ENCODE measurements around the gene ULK2.
A peak's percentile ranks its signal among the peaks of the same experiment; 100 is the strongest.

ULK2 gene

DNA sequence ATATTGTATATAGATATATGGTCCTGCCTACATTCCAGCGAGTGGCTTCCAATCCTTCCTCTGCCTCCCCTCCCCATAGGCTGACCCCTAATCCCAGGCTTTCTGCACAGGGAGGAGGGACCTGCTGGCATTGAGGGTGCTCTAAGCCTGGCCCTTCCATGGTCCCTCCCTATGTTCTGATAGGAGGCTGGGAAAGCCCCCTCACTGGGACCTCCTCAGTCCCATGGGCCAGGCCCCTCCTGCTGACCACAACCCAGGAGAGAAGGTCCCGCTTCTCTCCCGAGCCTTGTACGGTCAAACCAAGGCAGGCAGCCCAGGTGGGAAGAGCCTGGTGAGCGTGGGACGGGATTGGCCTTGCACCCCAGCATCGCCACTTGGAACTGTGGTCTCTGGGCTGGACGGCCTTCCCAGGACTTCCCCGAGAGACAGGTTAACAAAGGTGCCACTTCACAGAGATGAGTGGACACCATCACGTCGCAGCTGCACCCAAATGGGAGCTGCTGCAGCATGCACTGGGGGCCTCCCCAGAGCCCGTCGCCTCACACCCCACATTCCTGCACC is 120.5 kb downstream of the ULK2 start:
- no peak for DNase-seq (ENCODE audit: low read depth)

DNA sequence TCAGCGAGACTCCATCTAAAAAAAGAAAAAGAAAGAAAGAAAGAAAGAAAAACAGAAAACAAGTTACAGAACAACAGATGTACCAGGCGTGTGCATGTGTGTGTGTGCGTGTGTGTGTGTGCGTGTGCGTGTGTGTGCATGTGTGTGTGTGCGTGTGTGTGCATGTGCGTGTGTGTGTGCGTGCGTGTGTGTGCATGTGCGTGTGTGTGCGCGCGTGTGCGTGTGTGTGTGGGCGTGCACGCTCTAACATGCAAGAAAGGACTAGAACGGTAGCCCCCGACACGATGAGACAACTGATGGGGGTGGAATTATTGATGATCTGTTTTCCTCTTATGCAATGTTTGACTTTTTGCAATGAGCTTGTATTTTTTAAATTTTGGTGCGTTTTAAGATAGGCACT is 121.2 kb downstream of the ULK2 start:
- no peak for DNase-seq (ENCODE audit: low read depth)

DNA sequence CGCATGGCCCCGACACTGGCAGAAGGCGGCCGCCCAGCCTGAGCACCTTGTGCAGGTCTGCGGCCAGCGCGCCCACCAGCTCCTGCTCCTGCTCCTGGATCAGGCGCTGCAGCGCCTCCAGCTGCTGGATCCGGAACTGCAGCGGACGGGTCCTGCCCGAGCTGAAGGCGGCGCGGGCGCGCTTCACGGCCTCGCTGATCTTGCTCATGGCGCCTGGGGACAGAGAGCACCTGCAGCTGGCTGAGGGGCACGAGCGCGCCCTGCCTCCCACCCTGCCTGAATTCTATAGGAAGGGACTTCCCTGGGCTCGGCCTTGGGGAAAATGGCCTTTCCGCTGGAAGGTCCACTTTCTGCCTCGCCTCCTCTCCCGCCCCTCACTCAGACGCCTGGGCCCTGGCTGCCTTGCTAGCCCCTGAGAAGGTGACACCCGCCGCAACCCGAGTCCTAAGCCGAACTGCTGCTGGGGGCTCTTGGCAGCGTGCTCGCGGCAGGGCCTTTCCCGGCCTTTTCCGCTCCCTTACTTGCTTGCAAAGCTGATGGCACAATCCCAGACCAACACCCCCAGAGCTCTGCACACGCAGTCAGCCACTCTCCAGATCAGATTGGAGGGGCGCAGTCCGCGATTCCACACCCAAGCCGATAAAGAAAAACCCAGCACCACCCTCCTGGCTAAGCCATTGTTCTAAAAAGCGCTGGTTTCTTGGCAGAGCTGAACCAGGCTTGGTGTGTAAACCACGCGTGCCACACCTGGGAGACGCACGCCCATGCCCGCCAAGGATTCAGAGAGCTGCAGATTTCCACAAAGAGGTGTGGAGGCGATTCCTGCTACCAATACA is 122.6 kb downstream of the ULK2 start:
- peak; percentile 63 for DNase-seq (ENCODE audit: low read depth)

DNA sequence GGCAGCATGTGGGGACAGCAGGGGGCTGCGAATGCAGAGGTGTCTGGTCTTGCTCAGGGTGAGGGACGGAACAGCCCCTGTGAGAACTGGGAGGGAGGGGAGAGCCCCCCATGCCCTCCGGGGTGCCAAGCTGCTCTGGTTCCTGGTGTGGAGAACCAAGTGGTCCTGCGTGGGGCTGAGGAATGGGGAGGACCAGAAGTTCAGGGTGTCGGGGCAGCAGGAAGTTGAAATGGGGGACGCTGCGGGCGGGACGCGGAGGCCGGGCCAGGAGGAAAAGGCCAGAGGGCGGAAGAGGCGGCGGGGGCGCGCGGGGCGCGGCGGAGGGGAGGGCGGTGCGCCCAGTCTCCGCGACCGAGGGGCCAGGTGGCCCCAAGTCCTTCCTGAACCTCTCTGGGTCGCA is 123.2 kb downstream of the ULK2 start:
- DNase-seq (ENCODE audit: low read depth), result no peak

DNA sequence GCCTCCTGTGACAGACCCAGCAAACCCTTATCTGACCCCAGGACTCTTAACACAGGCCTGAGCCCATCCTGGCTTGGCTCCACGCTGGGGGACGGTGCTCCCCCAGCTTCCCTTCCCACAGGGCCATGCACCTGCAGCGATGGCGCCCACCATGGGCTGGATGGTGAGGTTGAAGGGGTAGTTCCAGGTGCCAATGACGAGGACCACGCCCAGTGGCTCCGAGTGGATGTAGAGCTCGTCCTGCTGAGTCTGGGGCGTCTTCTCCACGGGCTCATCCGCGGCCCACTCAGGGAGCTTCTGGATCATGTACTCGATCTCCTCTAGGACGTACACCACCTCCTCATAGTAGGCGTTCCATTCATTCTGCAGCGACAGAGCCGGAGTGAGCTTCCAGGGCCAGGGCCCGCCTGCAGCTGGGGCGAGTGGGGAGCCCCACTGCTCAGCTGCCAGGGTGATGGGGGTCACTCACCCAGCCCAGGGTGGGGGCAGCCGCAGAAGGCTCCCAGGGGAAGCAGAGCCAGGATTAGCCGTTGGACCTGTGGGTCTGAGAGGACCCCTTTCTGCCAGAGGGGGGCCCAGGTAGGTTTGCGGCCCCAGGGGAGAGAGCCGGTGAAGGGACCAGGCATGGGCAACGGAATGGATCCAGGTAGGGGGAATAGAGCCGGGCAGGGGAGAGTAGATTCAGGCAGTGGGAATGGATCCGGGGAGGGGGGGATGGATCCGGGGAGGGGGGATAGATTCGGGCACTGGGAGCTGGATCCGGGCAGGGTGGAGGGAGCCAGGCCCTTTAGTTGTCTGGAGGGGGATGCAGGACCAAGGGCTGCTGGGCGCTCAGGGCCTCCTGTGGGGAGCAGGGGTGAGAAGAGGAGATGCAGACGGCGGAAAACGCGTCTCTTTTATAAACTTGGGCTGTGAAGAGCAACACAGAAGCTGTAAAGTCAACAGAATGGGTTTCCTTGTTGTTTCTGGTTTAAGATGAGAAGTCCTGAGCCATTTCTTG is 124.3 kb downstream of the ULK2 start:
- DNase-seq (ENCODE audit: low read depth), result no peak

DNA sequence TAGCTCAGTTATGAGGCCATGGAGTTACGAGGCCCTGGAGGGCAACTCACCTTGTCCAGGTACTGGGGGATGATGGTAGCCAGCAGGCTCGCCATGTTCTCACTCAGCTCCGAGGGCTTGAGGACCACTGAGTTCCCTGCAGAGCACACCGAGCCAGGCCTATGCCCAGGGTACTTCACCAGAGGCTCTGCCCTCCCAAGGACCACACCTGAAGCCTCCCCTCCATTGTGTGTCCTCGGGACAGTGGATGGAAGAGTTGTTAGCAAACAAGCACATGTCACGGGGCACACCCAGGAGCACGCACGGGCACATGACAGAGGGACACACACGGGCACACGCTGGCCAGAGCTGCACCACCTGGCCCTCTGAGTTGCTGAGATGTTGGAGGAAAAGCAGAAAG is 125.2 kb downstream of the ULK2 start:
- no peak for DNase-seq (ENCODE audit: low read depth)

DNA sequence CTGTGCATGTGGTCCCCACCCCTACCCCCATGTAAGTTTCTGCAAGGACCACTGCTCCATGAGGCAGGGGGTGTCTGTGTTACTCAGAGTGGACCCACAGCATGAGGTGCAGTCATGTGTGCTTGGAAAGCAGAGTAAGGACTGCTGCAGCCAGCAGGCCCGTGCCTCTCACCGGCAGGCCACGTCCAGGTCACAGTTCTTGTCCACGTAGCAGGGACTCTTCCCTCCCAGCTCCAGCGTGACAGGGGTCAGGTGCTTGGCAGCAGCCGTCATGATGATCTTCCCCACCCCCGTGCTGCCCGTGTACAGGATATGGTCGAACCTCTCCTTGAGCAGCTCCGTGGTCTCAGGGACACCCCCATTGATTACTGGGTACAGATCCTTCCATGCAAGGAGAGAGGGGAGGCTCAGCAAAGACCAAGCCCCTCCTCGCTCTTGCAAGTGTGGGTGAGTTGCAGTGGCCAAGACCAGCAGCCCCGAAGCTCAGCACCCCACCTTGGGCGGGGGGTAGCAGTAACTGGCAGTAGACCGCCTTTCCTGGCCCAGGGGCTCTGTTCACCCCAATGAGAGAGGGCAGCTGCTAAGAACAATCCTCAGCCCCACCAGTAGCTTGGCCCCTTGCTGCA is 125.8 kb downstream of the ULK2 start:
- DNase-seq (ENCODE audit: low read depth), result no peak

DNA sequence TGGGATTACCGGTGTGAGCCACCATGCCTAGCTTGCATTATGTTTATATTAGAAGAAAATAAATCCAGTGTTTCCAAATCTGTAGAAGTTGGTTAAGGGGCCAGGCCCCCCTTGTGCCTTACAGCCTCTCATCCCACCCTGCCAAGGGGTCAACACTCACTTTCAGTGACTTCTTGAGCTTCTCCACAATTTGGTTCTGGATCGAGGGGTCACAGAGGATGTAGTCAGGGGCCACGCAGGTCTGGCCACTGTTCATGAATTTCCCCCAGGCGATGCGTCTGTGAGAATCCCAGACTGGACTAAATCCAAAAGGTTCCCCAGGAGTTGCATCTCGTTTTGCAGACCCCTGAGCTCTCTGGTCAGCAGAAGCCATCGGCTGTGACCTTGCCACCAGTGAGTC is 126.8 kb downstream of the ULK2 start:
- DNase-seq (ENCODE audit: low read depth), result no peak

DNA sequence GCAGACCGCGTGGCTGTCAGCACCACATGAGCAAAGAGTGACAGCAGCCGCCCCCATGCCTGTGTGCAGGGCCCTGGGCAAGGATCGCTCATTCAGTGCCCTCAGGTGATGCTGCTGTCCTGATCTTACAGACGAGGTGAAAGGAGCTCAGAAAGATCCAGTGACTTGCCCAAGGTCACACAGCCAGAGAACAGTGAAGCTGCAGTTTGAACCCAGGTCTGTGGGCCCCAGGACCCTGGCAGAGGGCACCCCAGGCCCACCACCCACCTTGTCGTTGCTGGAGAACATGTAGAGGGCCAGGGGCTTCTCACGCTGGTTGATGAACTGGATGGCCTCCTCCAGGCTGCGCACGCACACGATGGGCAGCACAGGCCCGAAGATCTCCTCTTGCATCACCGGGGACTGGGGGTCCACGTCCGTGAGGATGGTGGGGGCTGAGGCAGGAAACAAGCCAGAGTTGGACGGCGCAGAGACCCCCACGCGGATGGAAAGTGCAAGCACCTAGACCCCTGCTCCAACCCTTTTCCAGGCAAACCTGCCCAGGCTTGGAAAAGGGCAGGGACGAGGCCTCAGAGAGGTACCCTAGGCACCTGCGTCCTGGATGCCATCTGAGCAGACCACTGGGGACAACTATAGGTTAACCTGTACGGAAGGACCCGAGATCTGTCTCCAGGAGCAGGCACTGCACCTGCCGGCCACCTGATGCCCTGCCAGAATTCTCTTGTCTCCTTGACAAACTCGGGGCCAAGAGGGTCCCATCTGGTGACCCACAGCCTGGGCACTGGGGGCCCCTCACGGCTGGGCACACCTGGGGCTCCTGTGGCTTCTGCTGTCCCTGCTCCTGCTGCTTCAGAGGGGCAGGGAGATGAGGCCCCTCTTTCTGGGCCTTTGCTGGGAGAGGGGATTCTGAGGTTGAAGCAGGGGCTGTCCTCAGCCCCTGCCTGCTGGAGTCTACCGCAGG is 128.2 kb downstream of the ULK2 start:
- no peak for DNase-seq (ENCODE audit: low read depth)

DNA sequence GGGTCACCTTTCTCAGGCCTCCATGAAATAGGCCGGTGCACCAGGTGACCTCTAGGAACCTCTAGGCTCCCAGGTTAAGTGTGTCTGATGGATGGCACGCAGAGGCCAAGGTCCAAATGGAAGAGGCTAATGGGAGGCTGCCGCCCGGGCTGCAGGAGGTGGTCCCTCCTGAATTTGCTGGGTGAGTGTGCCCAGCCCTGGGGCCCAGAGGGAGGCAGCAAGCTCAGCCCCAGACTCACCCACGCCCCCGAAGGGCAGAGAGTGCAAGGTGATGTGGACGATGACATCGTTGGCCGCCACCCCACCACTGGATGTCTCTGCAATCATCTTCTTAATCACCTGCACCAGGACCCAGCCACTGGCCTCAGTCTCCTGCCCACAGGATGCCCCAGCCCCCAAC is 129.0 kb downstream of the ULK2 start:
- DNase-seq (ENCODE audit: low read depth), result no peak

DNA sequence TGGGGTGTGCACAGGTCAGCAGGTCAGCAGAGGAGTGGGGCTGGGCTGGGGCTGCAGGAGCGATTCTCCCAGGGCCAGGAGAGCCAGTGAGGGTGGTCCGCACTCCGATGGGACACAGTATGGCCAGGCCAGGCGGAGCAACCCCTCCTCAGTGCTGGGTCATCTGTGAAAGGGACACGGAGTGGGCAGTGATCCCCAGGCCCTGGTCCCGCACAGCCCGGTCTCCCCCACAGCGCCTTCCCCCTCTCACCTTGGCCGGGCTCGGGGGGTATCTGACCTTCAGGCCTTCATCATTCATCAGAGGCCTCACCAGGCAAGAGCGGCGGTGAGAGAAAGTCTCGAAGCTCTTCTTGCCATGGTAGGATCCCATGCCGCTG is 129.7 kb downstream of the ULK2 start:
- DNase-seq (ENCODE audit: low read depth), result no peak

DNA sequence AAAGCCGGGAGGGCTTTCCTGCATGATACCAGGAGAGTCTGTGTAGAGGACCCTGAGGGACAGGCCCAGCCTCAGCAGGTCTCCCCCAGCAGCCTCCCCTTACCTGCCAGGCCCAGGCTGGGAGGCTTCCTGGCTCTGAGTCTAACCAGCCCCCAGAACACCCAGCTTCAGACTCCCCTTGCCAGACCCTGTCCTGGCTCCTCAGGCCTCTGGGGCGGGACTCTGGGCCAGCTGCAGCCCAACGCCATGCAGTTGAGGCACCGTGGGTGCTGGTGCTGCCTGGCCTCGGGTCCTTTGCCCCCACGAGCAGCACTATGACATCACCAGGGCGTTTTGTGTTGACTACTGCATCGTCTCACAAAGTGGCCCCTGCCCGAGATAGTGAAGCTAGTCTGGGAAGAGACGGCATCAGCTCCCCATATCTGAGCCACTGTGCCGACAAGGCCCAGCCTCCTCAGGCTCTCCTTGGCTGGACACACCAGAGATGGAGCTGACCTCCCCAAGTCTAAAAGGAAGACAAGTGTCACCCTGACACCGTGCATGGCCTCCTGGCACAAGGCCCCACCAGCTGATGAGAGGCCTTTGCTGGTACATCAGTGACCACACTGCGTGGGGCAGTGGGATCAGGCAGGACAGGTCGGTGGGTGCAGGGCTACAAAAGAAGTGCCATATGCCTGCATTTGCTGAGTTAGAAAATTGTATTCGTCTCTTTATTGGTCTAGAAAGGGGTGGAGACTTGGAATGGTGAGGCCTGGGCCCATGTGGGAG is 130.2 kb downstream of the ULK2 start:
- DNase-seq (ENCODE audit: low read depth), result no peak

DNA sequence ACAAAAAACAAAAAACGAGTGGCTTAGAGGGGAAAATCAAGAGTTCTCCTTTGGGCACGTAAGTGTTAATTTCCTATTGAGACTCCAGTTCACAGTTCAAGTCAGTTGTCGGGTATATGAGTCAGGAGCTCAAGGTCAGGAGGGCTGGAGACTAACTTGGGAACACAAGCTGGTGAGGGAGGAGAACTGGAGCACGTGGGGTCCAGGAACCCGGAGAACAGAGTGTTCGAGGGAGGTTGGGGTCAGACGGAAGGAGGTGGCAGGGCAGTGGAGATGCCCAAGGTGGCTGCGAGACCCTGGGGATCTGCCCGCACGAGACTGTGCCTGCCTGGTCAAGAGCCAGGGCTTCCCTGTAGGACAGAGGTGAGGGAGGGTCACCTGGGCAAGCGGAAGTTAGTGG is 131.7 kb downstream of the ULK2 start:
- no peak for DNase-seq (ENCODE audit: low read depth)

DNA sequence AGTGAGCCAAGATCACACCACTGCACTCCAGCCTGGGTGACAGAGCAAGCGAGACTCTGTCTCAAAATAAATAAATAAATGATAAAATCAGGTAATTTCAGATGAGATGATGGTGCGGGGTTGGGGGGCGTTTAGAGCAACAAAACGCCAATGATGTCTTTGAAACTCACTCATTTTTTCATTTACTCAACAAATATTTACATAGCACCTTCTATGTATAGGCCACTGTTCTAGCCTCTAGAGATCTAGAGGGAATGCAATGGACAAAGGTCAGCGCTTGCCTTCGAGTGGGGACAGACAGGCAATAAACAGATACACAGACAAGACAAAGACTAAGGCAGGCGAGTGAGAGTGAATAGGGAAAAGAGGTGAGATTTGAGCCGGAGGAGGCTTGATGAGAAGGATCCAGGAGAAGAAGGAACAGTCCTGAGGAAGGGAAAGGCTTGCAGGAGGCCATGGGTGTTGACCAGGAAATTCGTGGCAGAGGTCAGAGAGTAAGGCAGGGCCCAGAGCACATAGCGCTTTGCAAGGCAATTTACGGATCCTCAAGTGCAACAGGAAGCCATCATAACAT is 133.7 kb downstream of the ULK2 start:
- no peak for DNase-seq (ENCODE audit: low read depth)

DNA sequence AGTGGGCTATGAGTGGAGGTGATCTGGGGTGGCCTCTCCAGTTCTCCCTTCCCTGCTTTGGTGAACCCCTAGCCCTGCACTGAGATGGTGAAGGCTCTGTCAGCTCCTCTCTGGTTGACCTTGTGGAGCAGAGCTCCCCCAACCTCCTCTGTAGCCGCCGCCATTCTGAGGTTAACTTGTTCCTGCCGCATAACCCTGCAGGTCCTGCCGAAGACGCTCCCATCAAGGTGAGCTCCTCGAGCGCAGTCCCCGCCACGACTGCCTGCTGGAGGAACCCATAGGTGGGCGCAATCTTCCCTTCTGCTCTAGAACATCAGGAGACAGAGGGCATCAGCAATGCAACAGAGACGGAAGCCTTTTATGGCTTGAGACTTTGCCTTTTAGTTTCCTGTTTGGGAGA is 136.1 kb downstream of the ULK2 start:
- no peak for DNase-seq (ENCODE audit: low read depth)

DNA sequence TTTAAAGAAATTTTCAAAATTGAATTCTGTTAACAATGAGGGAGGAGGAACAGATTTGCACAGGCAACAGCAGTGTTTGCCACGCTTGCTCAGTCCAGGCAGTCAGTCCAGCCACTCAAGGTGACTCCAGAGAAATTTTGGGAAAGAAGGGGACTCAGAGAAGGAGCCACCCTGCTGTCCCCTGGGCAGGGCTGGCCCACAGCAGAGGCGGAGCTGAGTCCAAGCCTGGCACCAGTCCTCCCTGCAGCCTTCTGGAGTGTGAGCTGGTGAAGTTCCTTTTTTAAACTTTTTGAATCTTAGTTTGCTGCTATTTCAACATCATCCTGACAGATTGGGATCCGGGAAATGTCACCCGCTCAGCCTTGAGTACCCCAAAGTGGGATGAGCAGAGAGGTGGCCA is 136.9 kb downstream of the ULK2 start:
- no peak for DNase-seq (ENCODE audit: low read depth)

DNA sequence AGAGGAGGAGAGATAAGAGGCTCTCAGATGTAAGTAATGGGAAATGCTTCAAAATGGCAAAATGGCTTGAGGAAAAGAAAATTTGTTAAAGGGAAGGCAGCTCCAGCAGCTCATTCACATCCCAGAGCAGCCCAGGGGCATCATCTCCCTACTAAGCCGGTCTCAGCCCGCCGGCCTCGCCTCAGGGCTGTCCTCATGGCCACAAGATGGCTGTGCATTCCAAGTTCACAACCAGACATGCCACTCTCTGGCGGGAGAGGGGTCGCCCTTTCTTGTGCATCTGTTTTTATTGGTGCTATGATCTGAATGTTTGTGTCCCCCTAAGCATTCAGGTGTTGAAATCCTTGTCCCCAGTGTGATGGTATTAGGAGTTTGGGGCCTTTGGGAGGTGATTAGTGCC is 137.8 kb downstream of the ULK2 start:
- no peak for DNase-seq (ENCODE audit: low read depth)

DNA sequence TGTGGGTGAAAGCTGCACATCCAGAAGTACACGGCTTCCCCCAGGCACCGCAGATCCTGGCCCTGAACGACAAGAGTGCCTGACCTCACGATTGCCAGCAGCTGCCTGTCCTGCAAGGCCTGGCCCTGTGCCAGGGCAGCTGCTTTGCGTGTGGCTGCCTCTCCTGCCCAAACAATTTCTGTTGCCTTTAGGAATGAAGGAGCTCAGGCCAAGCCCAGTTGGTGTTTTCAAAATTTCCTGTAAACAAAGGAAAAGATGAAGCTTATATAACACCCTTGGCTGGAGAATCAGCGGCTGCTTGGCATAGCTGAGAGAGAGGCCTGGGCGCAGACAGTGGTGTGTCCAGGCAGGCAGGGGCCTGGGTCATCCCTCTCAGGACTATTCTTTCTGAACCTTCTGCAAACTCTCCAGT is 139.6 kb downstream of the ULK2 start:
- peak; percentile 13 for DNase-seq (ENCODE audit: low read depth)

DNA sequence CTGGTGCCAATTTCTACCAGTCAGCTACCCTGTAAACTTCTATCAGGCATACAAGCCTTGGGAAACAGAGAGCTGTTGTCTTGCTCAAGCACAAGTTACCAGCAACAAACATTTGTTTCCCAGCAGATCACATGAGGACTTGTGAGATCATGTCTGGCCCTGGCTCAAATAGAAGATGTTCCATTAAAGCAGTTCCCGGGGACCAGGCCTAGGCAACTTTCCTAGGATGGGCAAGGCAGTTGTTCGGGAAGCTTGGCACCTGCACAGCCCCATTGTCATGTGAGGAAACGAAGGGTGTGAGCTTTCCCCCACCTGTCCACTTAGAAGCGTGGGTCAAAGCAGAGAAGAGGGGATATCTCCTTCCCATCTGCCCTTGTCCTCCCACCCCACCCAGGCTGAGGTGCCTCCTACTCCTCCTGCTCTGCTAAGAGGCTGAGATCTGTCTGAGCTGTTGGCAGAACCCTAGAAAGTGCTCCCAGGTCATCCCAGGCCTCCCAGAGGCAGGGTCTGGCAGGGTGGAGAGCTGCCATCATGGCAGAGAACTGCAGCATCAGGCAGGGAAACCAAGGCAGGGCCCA is 140.1 kb downstream of the ULK2 start:
- DNase-seq (ENCODE audit: low read depth), result no peak

Data from ELR (cell line).